Transverse colon (tissue), 4 donors: ENCODE results near the gene NAALADL2. TPM values are rescaled to one million over a fixed set of nuclear protein-coding genes. Genes with fewer than 3 reads are reported as not detected.

Experiments used
- DNase-seq: peaks from one replicate; pipeline ENCODE4 v3.0.0-alpha.2; 2019
- H3K27ac ChIP-seq, 4 donors: fragments of 200-600 bp; sonication (generic); 2 replicates each; pipeline ENCODE4 v1.5.1; 2016 to 2018; ENCODE audit warnings: inconsistent platforms in 4 of 4
- H3K27me3 ChIP-seq: fragments of 200-600 bp; sonication (generic); 2 replicates; pipeline ENCODE4 v1.5.1; 2017; ENCODE audit warnings: inconsistent platforms
- H3K36me3 ChIP-seq, 4 donors: fragments of 200-600 bp; sonication (generic); 2 replicates each; pipeline ENCODE4 v1.5.1; 2017 to 2019; ENCODE audit warnings: inconsistent platforms in 4 of 4
- H3K4me1 ChIP-seq, 4 donors: fragments of 200-600 bp; sonication (generic); 2 replicates each; pipeline ENCODE4 v1.5.1; 2017 to 2020; ENCODE audit warnings: inconsistent platforms in 4 of 4
- H3K4me3 ChIP-seq, 4 donors: fragments of 200-600 bp; sonication (generic); 1 replicate in 1 of 4; 2 replicates in 3 of 4; pipeline versions ENCODE4 v1.5.1 to v1.6.1; 2017 to 2019; ENCODE audit warnings: inconsistent platforms in 4 of 4
- H3K9me3 ChIP-seq, 2 donors: fragments of 200-600 bp; sonication (generic); 2 replicates each; pipeline ENCODE4 v1.5.1; 2017 to 2019; ENCODE audit warnings: inconsistent platforms in 2 of 2
- EP300 ChIP-seq: sonication (generic); formaldehyde crosslinking; IDR thresholded peaks from one replicate; pipeline ENCODE4 v1.6.1; 2017; ENCODE audit warnings: antibody characterized with exemption, low read depth
- POLR2A ChIP-seq: fragments of 450-650 bp; IDR thresholded peaks from one replicate; pipeline ENCODE4 v1.6.1; 2016; ENCODE audit warnings: antibody characterized with exemption, mild to moderate bottlenecking, moderate library complexity
- POLR2AphosphoS5 ChIP-seq, 3 donors: sonication (generic); formaldehyde crosslinking; IDR thresholded peaks; one replicate each; pipeline ENCODE4 v1.6.1; 2016; ENCODE audit warnings: antibody characterized with exemption in 3 of 3
- WGBS, 2 donors: methylation state at CpG; one replicate each; pipeline ENCODE4 v1.1.5; 2018; ENCODE audit warnings: low coverage in 1 of 2; 5-methylcytosine and 5-hydroxymethylcytosine counted together
- in situ Hi-C, 4 donors: fragments of 200-750 bp; cut with MboI; loops; one replicate each; pipeline versions ENCODE4 v1.15.0 to v1.15.1; 2017; ENCODE audit warnings: low sequenced_read_pairs in 3 of 4, low pct_ligation_motif_present in 1 of 4, low pct_unique_long_range_greater_than_20kb in 1 of 4
- intact Hi-C: fragments of 100-400 bp; cut with DNase I; formaldehyde crosslinking; loops from one replicate; pipeline ENCODE4 v1.15.1; 2023; ENCODE audit warnings: low total_unique reads
- total RNA-seq, 4 donors: library from RNA; depleted of rRNA; stranded (reverse); fragments of >200 nt; gene quantifications; one replicate each; pipeline ENCODE4 v1.1.0, GENCODE V29; 2016
- TF ChIP-seq, protein P1 (sequence below), 5 experiments: fragments of 200-600 bp in 3 of 5; fragments of 450-650 bp in 2 of 5; sonication (generic) in 3 of 5; IDR thresholded peaks; 1 replicate in 2 of 5; 2 replicates in 3 of 5; pipeline ENCODE4 v1.5.1; 2016 to 2017; ENCODE audit warnings: antibody characterized with exemption in 5 of 5, inconsistent platforms in 3 of 5, mild to moderate bottlenecking in 2 of 5, moderate library complexity in 1 of 5

NAALADL2 gene
- total RNA-seq, 4 donors from 2014 or later = 10.1 to 22.7 (median 15.1) TPM

DNA sequence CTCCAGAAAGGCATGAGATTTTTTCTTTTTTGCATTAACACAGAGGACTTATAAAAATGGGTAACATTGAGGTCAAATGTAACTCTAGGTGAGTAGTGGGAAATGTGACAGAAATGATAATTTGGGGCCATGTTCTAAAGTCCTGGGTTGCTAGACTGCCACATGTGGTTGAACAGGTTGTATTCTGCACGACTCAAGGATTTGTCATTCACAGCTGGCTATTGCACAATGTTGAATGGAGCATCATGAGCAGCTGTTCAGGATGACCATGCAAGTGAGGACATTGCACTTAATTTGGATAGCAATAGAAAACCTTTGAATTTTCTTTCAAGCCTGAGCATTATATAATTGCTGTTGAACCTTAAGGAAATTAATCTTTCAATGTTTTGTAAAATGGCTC is 396.6 kb downstream of the NAALADL2 start:
- DNase-seq = no peak
- no peaks in the 10 kb centered on the region for H3K36me3 ChIP-seq
- no peak overlapping the region for H3K4me3 ChIP-seq
- in situ Hi-C loops (no loop called here), intact Hi-C loops (no loop called here)
- TF ChIP-seq EP300 (no peak), POLR2AphosphoS5 (IDR thresholded peaks at IDR 0.05) (no peak), POLR2A (no peak)
- TF ChIP-seq, protein P1, sequence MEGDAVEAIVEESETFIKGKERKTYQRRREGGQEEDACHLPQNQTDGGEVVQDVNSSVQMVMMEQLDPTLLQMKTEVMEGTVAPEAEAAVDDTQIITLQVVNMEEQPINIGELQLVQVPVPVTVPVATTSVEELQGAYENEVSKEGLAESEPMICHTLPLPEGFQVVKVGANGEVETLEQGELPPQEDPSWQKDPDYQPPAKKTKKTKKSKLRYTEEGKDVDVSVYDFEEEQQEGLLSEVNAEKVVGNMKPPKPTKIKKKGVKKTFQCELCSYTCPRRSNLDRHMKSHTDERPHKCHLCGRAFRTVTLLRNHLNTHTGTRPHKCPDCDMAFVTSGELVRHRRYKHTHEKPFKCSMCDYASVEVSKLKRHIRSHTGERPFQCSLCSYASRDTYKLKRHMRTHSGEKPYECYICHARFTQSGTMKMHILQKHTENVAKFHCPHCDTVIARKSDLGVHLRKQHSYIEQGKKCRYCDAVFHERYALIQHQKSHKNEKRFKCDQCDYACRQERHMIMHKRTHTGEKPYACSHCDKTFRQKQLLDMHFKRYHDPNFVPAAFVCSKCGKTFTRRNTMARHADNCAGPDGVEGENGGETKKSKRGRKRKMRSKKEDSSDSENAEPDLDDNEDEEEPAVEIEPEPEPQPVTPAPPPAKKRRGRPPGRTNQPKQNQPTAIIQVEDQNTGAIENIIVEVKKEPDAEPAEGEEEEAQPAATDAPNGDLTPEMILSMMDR (IDR thresholded peaks at IDR 0.05) = no peak
- no peaks in the 10 kb centered on the region for H3K4me1 ChIP-seq
- WGBS, 2 donors = 65 to 70% methylated on average over 1 of the region's 1 CpG
- H3K27ac ChIP-seq = no peak overlapping the region
- no peaks in the 10 kb centered on the region for H3K9me3 ChIP-seq
- no peaks in the 10 kb centered on the region for H3K27me3 ChIP-seq

DNA sequence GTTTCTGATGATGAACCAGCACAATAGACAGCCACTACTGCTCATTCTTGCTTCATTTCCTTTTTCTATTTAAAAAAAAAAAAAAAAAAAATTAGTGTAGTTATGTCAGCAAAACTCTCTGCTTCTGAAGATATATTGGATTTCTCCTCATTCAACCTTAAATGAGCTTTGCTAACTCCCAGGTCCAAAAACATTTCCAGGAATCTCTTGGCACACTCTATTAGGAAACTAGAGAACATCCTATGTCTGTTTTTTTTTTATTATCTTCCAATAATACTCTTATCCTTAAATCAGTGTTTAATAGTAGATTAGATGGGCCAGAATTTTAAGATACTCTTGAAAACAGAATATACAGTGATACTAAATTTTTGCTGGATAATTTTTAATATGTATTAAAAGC is 398.0 kb downstream of the NAALADL2 start:
- Histone ChIP-seq H3K27me3 (no peaks in the 10 kb centered on the region), H3K27ac (no peak overlapping the region), H3K36me3 (no peaks in the 10 kb centered on the region), H3K4me1 (no peaks in the 10 kb centered on the region), H3K4me3 (no peak overlapping the region), H3K9me3 (no peaks in the 10 kb centered on the region)
- TF ChIP-seq POLR2A = no peak
- TF ChIP-seq, protein P1 (IDR thresholded peaks at IDR 0.05) = no peak
- TF ChIP-seq POLR2AphosphoS5 (IDR thresholded peaks at IDR 0.05) = no peak
- no peak for TF ChIP-seq EP300
- no peak for DNase-seq
- intact Hi-C loops = no loop called here
- in situ Hi-C loops = no loop called here

DNA sequence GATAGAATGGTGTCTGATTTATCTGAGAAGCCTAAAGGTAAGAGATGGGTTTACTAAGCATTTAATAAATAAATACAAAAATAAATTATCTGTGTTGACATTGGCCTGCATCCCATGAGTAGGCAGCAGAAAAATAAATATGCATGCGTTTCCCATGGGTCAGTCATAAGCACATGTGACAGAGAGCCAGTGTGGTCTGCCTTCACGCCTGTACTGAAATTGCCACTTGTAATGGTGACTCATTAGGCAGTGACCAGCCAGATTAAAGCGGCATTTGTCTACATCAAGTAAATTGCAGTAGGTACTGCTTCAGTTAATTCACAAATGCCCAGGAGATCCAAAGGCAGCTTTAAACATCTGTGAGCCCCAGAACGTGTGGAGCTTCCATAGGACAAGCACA is 399.6 kb downstream of the NAALADL2 start:
- DNase-seq = no peak
- WGBS, 2 donors = 43 to 79% methylated on average over 1 to 4 of the region's 4 CpGs
- no peak overlapping the region for H3K4me3 ChIP-seq
- H3K36me3 ChIP-seq = no peaks in the 10 kb centered on the region
- H3K9me3 ChIP-seq = no peaks in the 10 kb centered on the region
- H3K4me1 ChIP-seq = no peaks in the 10 kb centered on the region
- H3K27me3 ChIP-seq = no peaks in the 10 kb centered on the region
- intact Hi-C loops (no loop called here), in situ Hi-C loops (no loop called here)
- H3K27ac ChIP-seq = no peak overlapping the region
- no peak for TF ChIP-seq POLR2A
- TF ChIP-seq, protein P1 (IDR thresholded peaks at IDR 0.05) = no peak

DNA sequence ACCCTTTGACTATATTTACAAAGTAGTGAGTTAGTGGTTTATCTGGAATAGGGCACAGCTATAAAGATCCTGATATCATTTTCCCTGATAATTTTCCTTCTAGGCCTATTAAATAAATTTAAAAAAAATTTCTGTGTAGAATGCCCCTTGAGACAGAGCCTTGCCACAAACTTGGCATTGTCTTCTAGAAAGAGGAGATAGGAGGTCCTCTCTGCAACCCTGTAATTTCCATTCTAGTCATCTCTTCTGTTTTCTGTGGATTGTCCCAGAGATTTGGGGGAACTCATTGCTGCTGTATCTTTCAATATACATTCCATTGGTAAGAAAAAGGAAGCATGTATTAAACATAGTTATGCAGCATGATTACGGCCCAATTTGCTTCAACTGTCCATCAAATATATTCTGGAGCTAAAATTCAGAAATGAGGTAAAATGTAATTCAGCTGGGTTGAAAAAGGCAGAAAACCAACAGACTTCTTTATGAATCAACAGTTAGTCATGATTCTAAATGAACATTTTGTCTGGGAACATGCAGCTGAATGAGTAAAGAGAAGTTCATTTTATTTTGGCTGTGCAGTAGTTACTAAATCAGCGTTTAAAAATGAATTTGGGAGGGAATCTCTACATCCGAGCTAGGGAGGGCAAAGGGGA is 401.1 kb downstream of the NAALADL2 start:
- no peak for DNase-seq
- intact Hi-C loops (no loop called here), in situ Hi-C loops (no loop called here)
- no peak overlapping the region for H3K27ac ChIP-seq
- TF ChIP-seq POLR2AphosphoS5 (IDR thresholded peaks at IDR 0.05) (no peak), POLR2A (no peak), EP300 (no peak)
- TF ChIP-seq, protein P1 (IDR thresholded peaks at IDR 0.05) = no peak
- WGBS, 2 donors = 70 to 72% methylated on average over 3 of the region's 3 CpGs
- H3K4me3 ChIP-seq = no peak overlapping the region
- no peaks in the 10 kb centered on the region for H3K27me3 ChIP-seq
- H3K9me3 ChIP-seq = no peaks in the 10 kb centered on the region
- no peaks in the 10 kb centered on the region for H3K36me3 ChIP-seq
- no peaks in the 10 kb centered on the region for H3K4me1 ChIP-seq
